MG63 (cell line): Measurements from ENCODE around the gene SETD4. TPM values are rescaled to one million over a fixed set of nuclear protein-coding genes. Genes with fewer than 3 reads are reported as not detected.

Source experiments
- DNase-seq: peaks from one replicate; pipeline ENCODE4 v3.0.0-alpha.2; 2020
- H3K27me3 ChIP-seq: fragments of 250-450 bp; sonication (Bioruptor Pico); 2 replicates; pipeline ENCODE4 v1.5.1; 2020; ENCODE audit warnings: mild to moderate bottlenecking, moderate library complexity
- H3K36me3 ChIP-seq: fragments of 250-450 bp; sonication (Bioruptor Pico); 2 replicates; pipeline ENCODE4 v1.5.1; 2020; ENCODE audit warnings: mild to moderate bottlenecking, moderate library complexity
- H3K4me3 ChIP-seq: fragments of 250-450 bp; sonication (Bioruptor Pico); 2 replicates; pipeline ENCODE4 v1.5.1; 2020; ENCODE audit warnings: mild to moderate bottlenecking, moderate library complexity
- H3K9me3 ChIP-seq: fragments of 250-450 bp; sonication (Bioruptor Pico); 2 replicates; pipeline ENCODE4 v1.5.1; 2020; ENCODE audit warnings: mild to moderate bottlenecking, moderate library complexity
- total RNA-seq: library from RNA; depleted of rRNA; stranded (reverse); fragments of >200 nt; shearing (Covaris generic); gene quantifications from 2 replicates; pipeline ENCODE4 v1.2.3, GENCODE V29; 2014; ENCODE audit warnings: low replicate concordance; rRNA removed

SETD4 gene
- total RNA-seq, 1 experiment from 2014 or later: 12.1 TPM

- Histone ChIP-seq H3K4me3 (no peak overlapping the region), H3K9me3 (0 out of 2 replicates have a peak, but pooled peaks cover 2% of the 10 kb centered on the region)
- peak; percentile 9 for DNase-seq
These were observed 55.9 kb downstream of the SETD4 start for GRCh38 chr21:36004441-36004840.

GRCh38 chr21:36003776-36004175, 56.5 kb downstream of the SETD4 start:
- DNase-seq: no peak
- H3K4me3 ChIP-seq: no peak overlapping the region
- no peaks in the 10 kb centered on the region; the same call in 1 of the 2 replicates for H3K27me3 ChIP-seq
- H3K9me3 ChIP-seq: 0 out of 2 replicates have a peak, but pooled peaks cover 2% of the 10 kb centered on the region
- no peaks in the 10 kb centered on the region for H3K36me3 ChIP-seq

More at GRCh38 chr21:36004441-36004840, 55.9 kb downstream of the SETD4 start:
- no peaks in the 10 kb centered on the region for H3K36me3 ChIP-seq
- H3K27me3 ChIP-seq: no peaks in the 10 kb centered on the region; the same call in 1 of the 2 replicates

- Histone ChIP-seq H3K4me3 (no peak overlapping the region), H3K36me3 (no peaks in the 10 kb centered on the region), H3K9me3 (no peaks in the 10 kb centered on the region), H3K27me3 (peaks cover 9% of the 10 kb centered on the region; the same call in 1 of the 2 replicates)
- DNase-seq: no peak
These were observed 64.1 kb downstream of the SETD4 start for GRCh38 chr21:35996217-35996616.

- Histone ChIP-seq H3K36me3 (no peaks in the 10 kb centered on the region), H3K9me3 (no peaks in the 10 kb centered on the region), H3K27me3 (peaks cover 9% of the 10 kb centered on the region; the same call in 1 of the 2 replicates), H3K4me3 (no peak overlapping the region)
- DNase-seq: no peak
These were observed 64.7 kb downstream of the SETD4 start for GRCh38 chr21:35995522-35996088.

GRCh38 chr21:35994613-35995012, 65.7 kb downstream of the SETD4 start:
- Histone ChIP-seq H3K27me3 (peaks cover 9% of the 10 kb centered on the region; the same call in 1 of the 2 replicates), H3K9me3 (no peaks in the 10 kb centered on the region), H3K36me3 (no peaks in the 10 kb centered on the region), H3K4me3 (no peak overlapping the region)
- no peak for DNase-seq

- Histone ChIP-seq H3K27me3 (peaks cover 9% of the 10 kb centered on the region; the same call in 1 of the 2 replicates), H3K4me3 (no peak overlapping the region), H3K36me3 (no peaks in the 10 kb centered on the region), H3K9me3 (no peaks in the 10 kb centered on the region)
- no peak for DNase-seq
These were observed 66.3 kb downstream of the SETD4 start for GRCh38 chr21:35993875-35994490.

- DNase-seq: no peak
- Histone ChIP-seq H3K36me3 (no peaks in the 10 kb centered on the region), H3K9me3 (no peaks in the 10 kb centered on the region), H3K27me3 (no peaks in the 10 kb centered on the region; the same call in 1 of the 2 replicates), H3K4me3 (no peak overlapping the region)
These were observed 69.2 kb downstream of the SETD4 start for GRCh38 chr21:35991131-35991530.

- no peaks in the 10 kb centered on the region for H3K36me3 ChIP-seq
- no peaks in the 10 kb centered on the region; the same call in 1 of the 2 replicates for H3K27me3 ChIP-seq
- no peak for DNase-seq
- H3K9me3 ChIP-seq: no peaks in the 10 kb centered on the region
- no peak overlapping the region for H3K4me3 ChIP-seq
These were observed 69.7 kb downstream of the SETD4 start for GRCh38 chr21:35990609-35991008.

- Histone ChIP-seq H3K4me3 (no peak overlapping the region), H3K27me3 (no peaks in the 10 kb centered on the region), H3K9me3 (no peaks in the 10 kb centered on the region), H3K36me3 (no peaks in the 10 kb centered on the region)
- peak; percentile 62 for DNase-seq
These were observed 71.1 kb downstream of the SETD4 start for GRCh38 chr21:35989138-35989735.

- no peaks in the 10 kb centered on the region for H3K27me3 ChIP-seq
- no peak for DNase-seq
- no peak overlapping the region for H3K4me3 ChIP-seq
- no peaks in the 10 kb centered on the region for H3K36me3 ChIP-seq
- H3K9me3 ChIP-seq: no peaks in the 10 kb centered on the region
These were observed 71.7 kb downstream of the SETD4 start for GRCh38 chr21:35988416-35989137.

- Histone ChIP-seq H3K36me3 (no peaks in the 10 kb centered on the region), H3K9me3 (no peaks in the 10 kb centered on the region), H3K4me3 (no peak overlapping the region), H3K27me3 (no peaks in the 10 kb centered on the region)
- DNase-seq: no peak
These were observed 72.9 kb downstream of the SETD4 start for GRCh38 chr21:35987475-35987874.

GRCh38 chr21:35984654-35985361, 75.5 kb downstream of the SETD4 start:
- Histone ChIP-seq H3K36me3 (no peaks in the 10 kb centered on the region), H3K4me3 (no peak overlapping the region), H3K9me3 (no peaks in the 10 kb centered on the region), H3K27me3 (no peaks in the 10 kb centered on the region)
- no peak for DNase-seq

Other genes with a start within 250 kb of the SETD4 start
- 139 and 172 TPM in 2 replicates for gene CBR1, start 9.5 kb upstream of the SETD4 start, total RNA-seq
- gene CBR3, start 74.6 kb upstream of the SETD4 start, total RNA-seq: 11.2 and 17.8 TPM in 2 replicates
- 1.6 and 4.7 TPM in 2 replicates for gene DOP1B, start 96.3 kb upstream of the SETD4 start, total RNA-seq